ENCODE measurements around the gene HM13.

DNA sequence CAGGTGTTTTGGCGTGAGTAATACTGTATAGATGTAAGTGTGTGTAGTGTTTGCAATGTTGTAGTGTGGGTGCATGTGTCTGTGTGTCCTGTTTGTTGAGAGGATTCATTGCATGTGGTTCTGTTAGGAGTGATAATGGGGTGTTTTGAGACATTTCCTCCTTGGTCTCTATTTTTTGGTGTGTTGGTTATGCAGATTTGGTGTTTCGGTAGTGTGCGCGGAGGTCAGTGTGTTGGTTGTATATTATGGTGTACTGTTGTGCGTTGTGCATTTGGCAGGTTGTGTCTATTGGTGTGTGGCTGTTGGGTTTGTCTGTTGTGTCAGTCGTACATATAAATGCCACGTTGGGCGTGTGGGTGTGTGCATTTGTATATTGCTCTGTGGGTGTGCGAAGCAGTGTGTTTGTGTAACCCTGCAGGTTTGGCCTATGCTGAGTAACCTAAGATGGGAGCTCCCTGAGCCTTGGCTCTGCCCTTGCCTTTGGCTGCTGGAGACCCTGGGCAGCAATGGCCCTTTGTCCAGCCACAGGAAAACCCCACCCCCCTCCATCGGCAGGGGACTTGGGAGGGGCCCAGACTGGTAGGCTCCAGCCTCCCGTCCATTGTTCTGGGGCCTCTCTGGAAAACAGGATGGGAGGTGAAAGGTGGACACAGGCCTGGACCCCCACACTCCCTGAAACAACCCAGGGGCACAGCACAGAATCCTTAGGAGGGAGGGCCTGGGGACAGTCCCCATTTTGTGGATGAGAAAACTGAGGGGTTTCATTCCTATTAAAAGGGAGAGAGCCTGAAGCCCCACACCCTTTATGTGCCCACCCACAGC, 80.5 kb downstream of the HM13 start:
- TF ChIP-seq POLR2AphosphoS5 (IDR thresholded peaks at IDR 0.05), result peak in 1 of 3 donors; percentile 37
- TF ChIP-seq, protein P1, sequence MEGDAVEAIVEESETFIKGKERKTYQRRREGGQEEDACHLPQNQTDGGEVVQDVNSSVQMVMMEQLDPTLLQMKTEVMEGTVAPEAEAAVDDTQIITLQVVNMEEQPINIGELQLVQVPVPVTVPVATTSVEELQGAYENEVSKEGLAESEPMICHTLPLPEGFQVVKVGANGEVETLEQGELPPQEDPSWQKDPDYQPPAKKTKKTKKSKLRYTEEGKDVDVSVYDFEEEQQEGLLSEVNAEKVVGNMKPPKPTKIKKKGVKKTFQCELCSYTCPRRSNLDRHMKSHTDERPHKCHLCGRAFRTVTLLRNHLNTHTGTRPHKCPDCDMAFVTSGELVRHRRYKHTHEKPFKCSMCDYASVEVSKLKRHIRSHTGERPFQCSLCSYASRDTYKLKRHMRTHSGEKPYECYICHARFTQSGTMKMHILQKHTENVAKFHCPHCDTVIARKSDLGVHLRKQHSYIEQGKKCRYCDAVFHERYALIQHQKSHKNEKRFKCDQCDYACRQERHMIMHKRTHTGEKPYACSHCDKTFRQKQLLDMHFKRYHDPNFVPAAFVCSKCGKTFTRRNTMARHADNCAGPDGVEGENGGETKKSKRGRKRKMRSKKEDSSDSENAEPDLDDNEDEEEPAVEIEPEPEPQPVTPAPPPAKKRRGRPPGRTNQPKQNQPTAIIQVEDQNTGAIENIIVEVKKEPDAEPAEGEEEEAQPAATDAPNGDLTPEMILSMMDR (IDR thresholded peaks at IDR 0.05), result no peak

Measured in transverse colon (tissue), 4 donors.